ENCODE measurements around the gene TTC28.

Gene TTC28

DNA sequence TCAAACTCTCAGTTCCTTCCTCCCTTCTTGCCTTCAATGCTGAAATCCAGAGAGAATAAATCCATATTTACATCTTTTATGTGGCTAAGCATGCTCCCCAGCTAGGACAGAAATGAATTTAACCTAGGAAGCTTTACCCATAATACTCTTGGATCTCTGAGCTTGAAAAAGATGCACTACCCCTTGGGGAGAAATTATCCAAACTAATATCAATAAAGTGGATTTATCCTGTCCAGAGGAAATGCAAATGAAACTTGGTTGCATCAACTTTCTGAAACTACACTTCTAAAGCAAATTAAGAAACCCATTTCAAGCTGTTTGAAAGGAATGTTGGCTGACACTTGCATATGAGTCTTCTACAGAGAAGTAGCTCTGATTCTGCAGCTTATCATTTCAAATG lies 347.9 kb downstream of the TTC28 start:
- no peak for DNase-seq (ENCODE audit: low read depth)
- TF ChIP-seq, protein P1, sequence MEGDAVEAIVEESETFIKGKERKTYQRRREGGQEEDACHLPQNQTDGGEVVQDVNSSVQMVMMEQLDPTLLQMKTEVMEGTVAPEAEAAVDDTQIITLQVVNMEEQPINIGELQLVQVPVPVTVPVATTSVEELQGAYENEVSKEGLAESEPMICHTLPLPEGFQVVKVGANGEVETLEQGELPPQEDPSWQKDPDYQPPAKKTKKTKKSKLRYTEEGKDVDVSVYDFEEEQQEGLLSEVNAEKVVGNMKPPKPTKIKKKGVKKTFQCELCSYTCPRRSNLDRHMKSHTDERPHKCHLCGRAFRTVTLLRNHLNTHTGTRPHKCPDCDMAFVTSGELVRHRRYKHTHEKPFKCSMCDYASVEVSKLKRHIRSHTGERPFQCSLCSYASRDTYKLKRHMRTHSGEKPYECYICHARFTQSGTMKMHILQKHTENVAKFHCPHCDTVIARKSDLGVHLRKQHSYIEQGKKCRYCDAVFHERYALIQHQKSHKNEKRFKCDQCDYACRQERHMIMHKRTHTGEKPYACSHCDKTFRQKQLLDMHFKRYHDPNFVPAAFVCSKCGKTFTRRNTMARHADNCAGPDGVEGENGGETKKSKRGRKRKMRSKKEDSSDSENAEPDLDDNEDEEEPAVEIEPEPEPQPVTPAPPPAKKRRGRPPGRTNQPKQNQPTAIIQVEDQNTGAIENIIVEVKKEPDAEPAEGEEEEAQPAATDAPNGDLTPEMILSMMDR (IDR thresholded peaks at IDR 0.05; ENCODE audit: control insufficient read depth, extremely low read depth, insufficient read depth) = no peak
- no peak overlapping the region for H3K4me3 ChIP-seq (ENCODE audit: low read depth, low read length)

DNA sequence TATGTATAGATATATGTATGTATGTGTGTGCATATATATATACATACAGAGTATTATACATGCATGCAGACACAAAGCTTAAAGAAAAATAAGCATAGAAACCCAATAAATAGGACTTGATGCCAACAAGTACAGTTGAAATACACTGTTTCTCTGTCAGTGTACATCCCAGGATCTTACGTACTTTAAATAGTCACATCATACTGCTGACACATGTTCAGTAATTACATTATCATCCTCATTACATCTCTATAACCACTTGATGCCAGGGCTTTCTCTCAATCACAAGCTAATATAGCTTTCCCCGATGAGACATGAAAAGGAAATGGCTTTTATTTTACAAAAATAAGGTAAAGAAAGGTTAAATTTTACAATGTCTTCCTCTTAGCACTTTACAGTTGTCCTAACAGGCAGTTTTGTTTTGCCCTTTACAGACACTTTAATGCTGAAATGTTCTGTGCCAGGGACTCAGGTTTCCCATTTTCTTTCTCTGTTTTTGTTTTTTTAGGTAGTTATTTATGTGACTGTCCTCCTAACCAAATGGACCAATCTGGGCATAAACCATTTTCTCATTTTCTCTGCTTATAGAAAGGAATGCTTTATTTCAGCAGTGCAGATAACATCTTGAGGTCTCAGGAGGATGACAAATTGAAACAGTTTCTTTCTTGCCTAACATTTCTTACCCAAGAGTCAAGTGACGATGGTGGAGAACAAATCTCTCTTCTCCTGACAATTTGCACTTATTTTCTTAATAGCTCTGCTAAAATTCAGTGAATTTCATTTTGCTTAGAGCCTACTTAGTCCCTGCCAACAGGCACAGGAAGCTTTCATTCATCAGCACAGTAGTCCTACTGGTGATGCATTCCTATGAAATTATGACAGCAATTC lies 350.2 kb downstream of the TTC28 start:
- TF ChIP-seq, protein P1 (IDR thresholded peaks at IDR 0.05; ENCODE audit: control insufficient read depth, extremely low read depth, insufficient read depth) = no peak
- no peak for DNase-seq (ENCODE audit: low read depth)

DNA sequence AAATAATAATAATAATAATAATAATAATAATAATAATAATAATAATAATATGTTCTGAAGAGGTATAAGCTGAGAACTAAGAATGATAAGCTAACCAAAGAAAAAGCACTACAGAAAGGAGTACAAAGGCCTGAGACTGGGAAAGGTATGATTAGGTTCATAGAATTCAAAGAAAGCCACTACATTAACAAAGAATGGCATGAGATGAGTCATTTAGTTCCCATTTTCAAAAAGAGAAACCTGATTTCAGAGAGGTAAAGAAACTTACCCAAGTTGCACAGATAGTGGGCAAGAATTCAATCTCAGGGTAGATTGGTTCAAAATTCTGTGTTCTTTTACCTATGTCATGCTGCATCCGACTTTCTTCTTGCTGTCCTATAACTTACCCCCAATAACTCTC lies 350.9 kb downstream of the TTC28 start:
- H3K4me3 ChIP-seq (ENCODE audit: low read depth, low read length) = no peak overlapping the region
- no peak for DNase-seq (ENCODE audit: low read depth)
- TF ChIP-seq, protein P1 (IDR thresholded peaks at IDR 0.05; ENCODE audit: control insufficient read depth, extremely low read depth, insufficient read depth) = no peak

More for the DNA sequence above, 350.2 kb downstream of the TTC28 start:
- H3K4me3 ChIP-seq (ENCODE audit: low read depth, low read length) = no peak overlapping the region

DNA sequence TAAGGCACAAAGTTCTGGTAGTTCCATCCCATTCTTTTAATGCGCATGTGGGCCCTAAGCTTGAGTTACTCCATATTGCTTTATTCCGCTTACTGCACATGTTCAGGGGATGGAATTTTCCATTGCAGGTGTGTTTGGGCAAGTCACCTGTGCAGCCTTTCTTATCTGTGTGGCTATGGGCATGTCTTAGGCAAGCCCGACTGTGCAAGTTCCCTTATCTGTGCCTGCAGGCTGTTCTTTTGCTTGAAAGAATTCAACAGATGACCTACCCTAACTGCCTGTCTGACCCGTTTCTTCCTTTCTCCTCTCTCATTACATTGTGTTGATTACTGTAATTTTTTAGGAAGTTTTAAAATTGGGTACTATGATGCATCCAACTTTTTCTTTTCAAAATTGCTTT lies 363.6 kb downstream of the TTC28 start:
- no peak for DNase-seq (ENCODE audit: low read depth)
- H3K4me3 ChIP-seq (ENCODE audit: low read depth, low read length) = no peak overlapping the region
- TF ChIP-seq, protein P1 (IDR thresholded peaks at IDR 0.05; ENCODE audit: control insufficient read depth, extremely low read depth, insufficient read depth) = no peak

DNA sequence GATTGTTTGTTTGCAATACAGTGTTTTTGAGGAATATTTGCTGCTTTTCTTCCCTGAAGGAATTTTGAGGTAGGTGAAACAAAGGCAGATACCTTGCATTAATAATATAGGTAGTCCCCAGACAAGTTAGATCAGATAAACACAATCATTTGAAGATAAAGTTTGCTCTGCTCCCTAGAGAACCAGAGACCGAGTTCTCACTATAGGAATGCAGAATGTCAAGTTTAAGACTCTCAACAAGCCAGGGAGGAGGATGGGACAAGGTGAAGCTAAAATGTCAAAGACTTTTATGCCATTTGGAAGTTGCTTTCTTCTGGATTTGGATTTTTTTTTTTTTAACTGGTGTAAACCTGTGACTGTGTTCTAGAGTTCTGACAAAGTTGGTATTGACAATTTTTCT lies 364.7 kb downstream of the TTC28 start:
- DNase-seq (ENCODE audit: low read depth) = no peak
- TF ChIP-seq, protein P1 (IDR thresholded peaks at IDR 0.05; ENCODE audit: control insufficient read depth, extremely low read depth, insufficient read depth) = no peak
- H3K4me3 ChIP-seq (ENCODE audit: low read depth, low read length) = no peak overlapping the region

DNA sequence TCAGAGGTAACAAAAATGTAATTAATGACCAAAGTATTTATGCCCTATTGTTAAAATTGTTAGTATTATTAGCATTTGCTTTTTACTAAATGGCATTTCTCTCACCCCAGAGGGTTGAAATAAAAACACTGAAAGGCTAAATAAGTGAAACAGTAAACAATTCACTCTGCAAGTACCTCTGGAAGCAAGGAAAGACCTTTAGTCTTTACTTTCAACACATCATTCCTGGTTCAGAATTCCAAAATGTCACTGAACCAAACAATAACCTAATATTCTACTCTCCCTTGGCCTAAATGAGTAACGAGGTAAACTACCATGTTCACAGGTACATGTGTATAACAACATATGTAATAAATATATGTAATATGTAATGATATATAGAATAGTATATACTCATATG lies 369.3 kb downstream of the TTC28 start:
- TF ChIP-seq, protein P1 (IDR thresholded peaks at IDR 0.05; ENCODE audit: control insufficient read depth, extremely low read depth, insufficient read depth) = no peak
- no peak for DNase-seq (ENCODE audit: low read depth)

DNA sequence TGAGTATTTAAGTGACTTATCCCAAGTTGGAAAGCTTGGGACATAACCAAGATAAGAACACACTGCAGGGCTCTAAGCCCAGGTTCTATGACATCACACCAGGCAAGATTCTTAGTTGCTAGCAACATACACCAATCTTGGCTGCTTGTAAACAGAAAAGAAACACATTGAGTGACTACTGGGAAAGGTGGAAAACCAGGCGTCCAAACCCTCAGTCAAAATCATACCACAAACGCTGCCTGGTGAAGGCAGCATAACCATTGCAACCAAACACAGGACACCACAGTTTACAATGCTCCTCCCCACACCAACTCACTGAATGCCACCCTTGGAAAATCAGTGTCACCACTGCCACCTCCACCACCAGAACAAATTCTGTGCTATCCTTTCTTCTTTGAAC lies 379.9 kb downstream of the TTC28 start:
- no peak overlapping the region for H3K4me3 ChIP-seq (ENCODE audit: low read depth, low read length)
- TF ChIP-seq, protein P1 (IDR thresholded peaks at IDR 0.05; ENCODE audit: control insufficient read depth, extremely low read depth, insufficient read depth) = no peak
- no peak for DNase-seq (ENCODE audit: low read depth)

More for the DNA sequence above, 369.3 kb downstream of the TTC28 start:
- no peak overlapping the region for H3K4me3 ChIP-seq (ENCODE audit: low read depth, low read length)

Data from LNCaP clone FGC (cell line).